HepG2 (cell line): Measurements from ENCODE around the gene LAMB3. TPM values are rescaled to one million over a fixed set of nuclear protein-coding genes. Genes with fewer than 3 reads are reported as not detected.

Experiments
- ATAC-seq: fragments of 200-7000 bp; cut with Tn5 transposase; 3 replicates; pipeline ENCODE4 v1.9.1; 2020; ENCODE audit warnings: mild to moderate bottlenecking, moderate library complexity
- BruUV-seq: library from RNA; stranded (reverse); fragments of 400-500 nt; replicated peaks from 2 replicates; lab custom pipeline; 2021; lab: Mats Ljungman, UMichigan
- CTCF ChIA-PET: fragments of 300-600 bp; formaldehyde crosslinking; extraction: SDS; loops from one replicate; lab custom pipeline; 2021; ENCODE audit warnings: low total read pairs, inconsistent platforms, low intra/inter-chr PET ratio; lab: Yijun Ruan, JAX
- POLR2A ChIA-PET: fragments of 350-600 bp; sonication (Branson Sonifier 250); formaldehyde crosslinking; loops from one replicate; lab custom pipeline; 2020; ENCODE audit warnings: antibody characterized with exemption, inconsistent platforms; lab: Yijun Ruan, JAX
- DNase-seq: peaks from one replicate; pipeline ENCODE4 v3.0.0-alpha.2; 2015; ENCODE audit warnings: low spot score
- FAIRE-seq: peaks from 3 replicates; lab custom pipeline; 2011; peaks lifted over from hg19 to GRCh38; lab: Jason Lieb, UNC
- H2AFZ ChIP-seq: one replicate; pipeline ENCODE4 v1.6.1; 2011; ENCODE audit warnings: low read length, inconsistent platforms
- H3K27ac ChIP-seq: fragments of 300-600 bp; 3 replicates; pipeline ENCODE4 v1.8.0; 2011; ENCODE audit warnings: mixed run types, mild to moderate bottlenecking, mixed read lengths, low read length, inconsistent platforms; ENCODE audit not compliant: insufficient read depth; ENCODE audit errors: extremely low read length
- H3K27me3 ChIP-seq, 2 experiments: fragments of 200-600 bp in 1 of 2; 2 replicates in 1 of 2; 3 replicates in 1 of 2; pipeline versions ENCODE4 v1.6.0 to v1.8.0; 2011; ENCODE audit warnings: low read length in 2 of 2, mild to moderate bottlenecking in 2 of 2, moderate library complexity in 2 of 2, inconsistent platforms in 1 of 2; ENCODE audit not compliant: insufficient read depth in 2 of 2, control insufficient read depth in 1 of 2
- H3K36me3 ChIP-seq, 2 experiments: fragments of 200-600 bp in 1 of 2; replicated peaks in 1 of 2; 2 replicates in 1 of 2; 3 replicates in 1 of 2; pipeline versions ENCODE4 v1.5.1 to v1.8.0; 2011; ENCODE audit warnings: low read length in 2 of 2, inconsistent platforms in 1 of 2; ENCODE audit not compliant: insufficient read depth in 2 of 2, control insufficient read depth in 1 of 2
- H3K4me1 ChIP-seq: 2 replicates; pipeline ENCODE4 v1.5.1; 2012; ENCODE audit warnings: low read length, inconsistent platforms; ENCODE audit not compliant: insufficient read depth
- H3K4me2 ChIP-seq: 2 replicates; pipeline ENCODE4 v1.6.0; 2011; ENCODE audit warnings: low read depth, low read length, inconsistent platforms
- H3K4me3 ChIP-seq, 3 experiments: fragments of 200-600 bp in 1 of 3; sonication (generic), shearing (Covaris generic) in 1 of 3; replicated peaks in 1 of 3; 2 replicates each; pipeline ENCODE4 v1.5.1; 2011 to 2016; ENCODE audit warnings: low read length in 3 of 3, inconsistent platforms in 2 of 3, low read depth in 2 of 3, mild to moderate bottlenecking in 2 of 3, control low read depth in 1 of 3, mixed read lengths in 1 of 3; ENCODE audit not compliant: insufficient read depth in 1 of 3
- H3K79me2 ChIP-seq: one replicate; pipeline ENCODE4 v1.6.1; 2011; ENCODE audit warnings: low read length, inconsistent platforms; ENCODE audit not compliant: insufficient read depth
- H3K9ac ChIP-seq: 2 replicates; pipeline ENCODE4 v1.6.0; 2011; ENCODE audit warnings: mild to moderate bottlenecking, low read depth, low read length, inconsistent platforms; ENCODE audit not compliant: insufficient read depth
- H3K9me3 ChIP-seq: 2 replicates; pipeline ENCODE4 v1.5.1; 2012; ENCODE audit warnings: mild to moderate bottlenecking, low read length
- H4K20me1 ChIP-seq: 2 replicates; pipeline ENCODE4 v1.6.0; 2011; ENCODE audit warnings: inconsistent platforms, mild to moderate bottlenecking, low read length, moderate library complexity; ENCODE audit not compliant: insufficient read depth
- ARNT ChIP-seq: fragments of 450-650 bp; IDR thresholded peaks from 2 replicates; pipeline ENCODE4 v1.6.1; 2017
- HINFP ChIP-seq: sonication (generic); formaldehyde crosslinking; IDR thresholded peaks from 2 replicates; pipeline ENCODE4 v1.4.0; 2020; ENCODE audit warnings: low read depth, mild to moderate bottlenecking, missing genetic modification reagents
- IKZF1 ChIP-seq: fragments of 450-650 bp; IDR thresholded peaks from 2 replicates; pipeline ENCODE4 v1.7.1; 2016
- U2AF1 ChIP-seq: fragments of 200-400 bp; formaldehyde crosslinking; optimal IDR thresholded peaks from 2 replicates; pipeline ENCODE3; 2017; ENCODE audit warnings: mild to moderate bottlenecking, low read depth, low read length
- ZBTB38 ChIP-seq: sonication (generic); formaldehyde crosslinking; IDR thresholded peaks from 2 replicates; pipeline ENCODE4 v1.5.1; 2020; ENCODE audit warnings: mild to moderate bottlenecking, missing genetic modification reagents
- ZBTB7A ChIP-seq: sonication (generic); formaldehyde crosslinking; IDR thresholded peaks from 2 replicates; pipeline ENCODE4 v1.8.0; 2022; ENCODE audit warnings: mild to moderate bottlenecking, missing genetic modification reagents
- ZKSCAN1 ChIP-seq: fragments of 150-350 bp; IDR thresholded peaks from 2 replicates; pipeline ENCODE4 v1.6.1; 2014; ENCODE audit warnings: low read length
- ZKSCAN8 ChIP-seq: IDR thresholded peaks from 2 replicates; pipeline ENCODE4 v1.6.1; 2016; ENCODE audit warnings: borderline replicate concordance, missing genetic modification reagents, missing compliant biosample characterization
- ZNF232 ChIP-seq: sonication (generic); formaldehyde crosslinking; IDR thresholded peaks from 2 replicates; pipeline ENCODE4 v1.4.0; 2020; ENCODE audit warnings: missing genetic modification reagents, borderline replicate concordance
- ZNF430 ChIP-seq: sonication (generic); formaldehyde crosslinking; IDR thresholded peaks from 2 replicates; pipeline ENCODE4 v1.9.0; 2021; ENCODE audit warnings: mild to moderate bottlenecking, missing genetic modification reagents
- ZNF616 ChIP-seq: sonication (generic); formaldehyde crosslinking; IDR thresholded peaks from 2 replicates; pipeline ENCODE4 v1.5.0; 2020; ENCODE audit warnings: low read depth, mild to moderate bottlenecking, missing genetic modification reagents
- ZNF780A ChIP-seq: sonication (generic); formaldehyde crosslinking; IDR thresholded peaks from 2 replicates; pipeline ENCODE4 v1.8.0; 2022; ENCODE audit warnings: mild to moderate bottlenecking, missing genetic modification reagents, moderate library complexity
- WGBS: methylation state at CpG from one replicate; pipeline ENCODE4 v1.1.6; 2017; ENCODE audit warnings: low lambda C conversion rate; 5-methylcytosine and 5-hydroxymethylcytosine counted together
- in situ Hi-C: cut with HindIII; loops from 2 replicates; pipeline ENCODE4 v1.10.0; 2017; ENCODE audit warnings: low pct_unique_long_range_greater_than_20kb; ENCODE audit not compliant: extremely low pct_ligation_motif_present
- intact Hi-C: fragments of 100-400 bp; cut with micrococcal nuclease; formaldehyde crosslinking; loops from one replicate; pipeline ENCODE4 v1.10.0; 2022; ENCODE audit not compliant: unreplicated experiment
- polyA plus RNA-seq, 8 experiments: library from polyadenylated mRNA; depleted of rRNA in 3 of 8; stranded (reverse) in 7 of 8; unstranded in 1 of 8; fragments of >200 nt; fragmentation: Illumina TruSeq in 4 of 8; extraction: Trizol in 4 of 8; gene quantifications; 2 replicates each; pipeline versions ENCODE4 v1.2.1 to v1.2.3, GENCODE V29; 2011 to 2016; ENCODE audit warnings: low read depth in 4 of 8, missing spikeins in 1 of 8, mixed read lengths in 1 of 8; ENCODE audit not compliant: insufficient read depth in 1 of 8
- total RNA-seq, 5 experiments: library from RNA; depleted of rRNA; stranded (reverse); fragments of >200 nt; fragmentation: Illumina TruSeq; extraction: Trizol; gene quantifications; 2 replicates each; pipeline ENCODE4 v1.2.3, GENCODE V29; 2016; ENCODE audit warnings: low read depth in 1 of 5

LAMB3 gene
- total and polyA plus RNA-seq, 2 of the 13 experiments (the other 11 are each of a cell fraction or from before 2014, with no cell fraction given), result 0.18 to 0.24 TPM

GRCh38 chr1:209585672-209586071 lies 66.6 kb downstream of the LAMB3 start:
- no peak overlapping the region for H3K27ac ChIP-seq
- TF ChIP-seq ZBTB7A (CRISPR knock-in tag), result no peak
- TF ChIP-seq ZNF430, result no peak
- TF ChIP-seq ZNF780A (CRISPR knock-in tag), result no peak
- TF ChIP-seq ARNT, result no peak
- TF ChIP-seq ZNF232 (CRISPR knock-in tag), result no peak
- no peak for TF ChIP-seq IKZF1
- no peak for TF ChIP-seq HINFP (CRISPR knock-in tag)
- TF ChIP-seq ZNF616 (CRISPR knock-in tag), result no peak
- TF ChIP-seq ZKSCAN1, result no peak
- no peak for TF ChIP-seq ZKSCAN8
- no peak for TF ChIP-seq U2AF1
- TF ChIP-seq ZBTB38 (CRISPR knock-in tag), result no peak
- H4K20me1 ChIP-seq, result no peaks in the 10 kb centered on the region
- no peak for FAIRE-seq
- no peak for DNase-seq
- ChIA-PET POLR2A (no interaction called here), CTCF (no interaction called here)
- H3K36me3 ChIP-seq, result no peaks in the 10 kb centered on the region
- 19% methylated on average over 8 of the region's 23 CpGs for WGBS
- no peak for ATAC-seq
- no peaks in the 10 kb centered on the region for H3K79me2 ChIP-seq
- no peaks in the 10 kb centered on the region for H3K4me1 ChIP-seq
- no TSS peak for BruUV-seq
- no peaks in the 10 kb centered on the region for H3K9me3 ChIP-seq
- in situ Hi-C loops (no loop called here), intact Hi-C loops (no loop called here)
- no peak overlapping the region for H3K9ac ChIP-seq
- H2AFZ ChIP-seq, result no peak overlapping the region
- H3K4me2 ChIP-seq, result no peak overlapping the region
- no peak overlapping the region for H3K4me3 ChIP-seq
- H3K27me3 ChIP-seq, result peaks cover 0 to 5% of the 10 kb centered on the region in 2 experiments; a peak in 1 of 5 replicates
